ENCODE data around the gene TMEM145. TPM values are rescaled to one million over a fixed set of nuclear protein-coding genes. Genes with fewer than 3 reads are reported as not detected.

The TMEM145 gene
- 4.7 and 17.0 TPM in 2 replicates for total RNA-seq (2011; cell fraction: chromatin; rRNA removed; ENCODE audit: low replicate concordance)
- 7.8 and 16.2 TPM in 2 replicates for total RNA-seq (2011; cell fraction: nucleolus; rRNA removed)
- total RNA-seq (2011; cell fraction: nucleoplasm; rRNA removed): 4.7 and 8.2 TPM in 2 replicates
- 0.61 TPM in 1 of 2 replicates, not detected in the other for total RNA-seq (2014; rRNA removed)
- 0.80 and 0.83 TPM in 2 replicates for total RNA-seq (2014; rRNA removed; fragmentation: Illumina TruSeq; extraction: Trizol)
- total RNA-seq (2015; rRNA removed; fragmentation: Illumina TruSeq; extraction: Trizol): 0.75 and 0.94 TPM in 2 replicates
- 2.8 and 5.5 TPM in 2 replicates for total RNA-seq (2021)
- 1.3 and 1.8 TPM in 2 replicates for polyA plus RNA-seq (2011; rRNA removed)
- 0.54 and 0.77 TPM in 2 replicates for polyA plus RNA-seq (2011; cell fraction: cytosol; rRNA removed)
- polyA plus RNA-seq (2011; cell fraction: nucleus; rRNA removed): 16.6 and 17.9 TPM in 2 replicates
- 0.91 and 2.6 TPM in 2 replicates for polyA plus RNA-seq (2012)
- 1.8 and 2.0 TPM in 2 replicates for polyA plus RNA-seq (2014; fragmentation: Illumina TruSeq; extraction: Trizol)
- not detected for polyA plus RNA-seq (2014; fragmentation: Nextera tagmentation; extraction: Ambion mirVana)
- 3.0 and 4.1 TPM in 2 replicates for polyA plus RNA-seq (2014; rRNA removed)
- 1.9 and 2.4 TPM in 2 replicates for polyA minus RNA-seq (2011; rRNA and poly(A)+ RNA removed)
- polyA minus RNA-seq (2011; cell fraction: cytosol; rRNA and poly(A)+ RNA removed): 4.5 TPM in 1 of 2 replicates, not detected in the other
- 6.6 and 11.7 TPM in 2 replicates for polyA minus RNA-seq (2011; cell fraction: nucleus; rRNA and poly(A)+ RNA removed)
- percentile 32 among the genes with signal in this experiment for Bru-seq, nascent RNA
- BruChase-seq, experiment 1, labeled RNA remaining after a 2-hour chase: percentile 15 among the genes with signal in this experiment
- percentile 27 among the genes with signal in this experiment for BruChase-seq, experiment 2, labeled RNA remaining after a 6-hour chase
- long read RNA-seq, experiment 1, partial matches to known transcripts: 1 of 1 reads
- long read RNA-seq, experiment 1, other reads (novel, unspliced or antisense): 0 of 1 reads
- long read RNA-seq, experiment 2, partial matches to known transcripts: 0 of 2 reads
- long read RNA-seq, experiment 2, other reads (novel, unspliced or antisense): 2 of 2 reads
- long read RNA-seq, experiment 3: 0 reads

GRCh38 chr19:42313096-42313839, at the start of gene TMEM145:
TMEM145 (plus strand) TSS chr19:42313309; CDS start chr19:42313377, 68 bp downstream.
- ChIA-PET CTCF (ENCODE audit: low intra/inter-chr PET ratio) (interaction anchor here (0.9 kb wide), 1 partner anchor 12 kb away, joined by 4 read pairs; no protein-coding TSS in a partner anchor), POLR2A (interaction anchor here (0.6 to 1.0 kb wide), 3 partner anchors 11 to 339 kb away, joined by 3 to 4 read pairs (median 3); partner anchors contain the start of gene PAFAH1B3)
- Histone ChIP-seq H3K27me3 (ENCODE audit: control insufficient read depth in 2 of 2, insufficient read depth in 2 of 2, low read length in 2 of 2) (no peaks in the 10 kb centered on the region), H3K36me3 (ENCODE audit: control insufficient read depth, insufficient read depth, low read length) (no peaks in the 10 kb centered on the region), H4K20me1 (replicated peaks; ENCODE audit: control insufficient read depth, insufficient read depth, low read length) (no peaks in the 10 kb centered on the region), H3K4me2 (ENCODE audit: insufficient read depth, low read length) (peak within 1 kb of the TSS; percentile 72), H3K4me3 (peak within 1 kb of the TSS; percentile 51), H3K9ac (ENCODE audit: insufficient read depth in 1 of 2, low read depth in 2 of 2, low read length in 2 of 2) (peak within 1 kb of the TSS in 1 of 2 experiments; percentile 88; a peak in 3 of 4 replicates), H3K79me2 (ENCODE audit: control insufficient read depth, insufficient read depth, low read length) (no peaks in the 10 kb centered on the region), H3K9me3 (replicated peaks; ENCODE audit: control insufficient read depth, insufficient read depth, low read depth, low read length) (no peaks in the 10 kb centered on the region), H2AFZ (ENCODE audit: low read depth, low read length) (peak within 1 kb of the TSS; percentile 90), H3K27ac (ENCODE audit: extremely low read depth, low read depth, low read length) (0 out of 3 replicates have a peak within 1 kb of the TSS, but pooled peaks have one; percentile 20), H3K4me1 (replicated peaks in 1 of 2; ENCODE audit: control insufficient read depth in 2 of 2, insufficient read depth in 2 of 2, low read length in 2 of 2) (peaks cover 15 to 53% of the 10 kb centered on the region in 2 experiments; a peak in 3 of 5 replicates), H3K9me1 (ENCODE audit: control insufficient read depth, insufficient read depth, low read length) (no peaks in the 10 kb centered on the region)
- BruUV-seq (replicated peaks): no TSS peak
- ATAC-seq (peak; percentile 91), DNase-seq (ENCODE audit: extremely low read depth in 1 of 4, low spot score in 3 of 4) (peak; percentile 79 to 92 (median 88)), FAIRE-seq (no peak)
- intact Hi-C loops (cut with micrococcal nuclease) (no loop called here), in situ Hi-C loops (cut with MboI) (no loop called here)
- WGBS (ENCODE audit: insufficient coverage, low coverage, missing lambda C conversion rate): 4% methylated on average over 29 of the region's 67 CpGs
- TF ChIP-seq SMAD4 (CRISPR knock-in tag; conservative IDR thresholded peaks at IDR 0.05) (peak; percentile 61), GABPA (tag; conservative IDR thresholded peaks at IDR 0.05; ENCODE audit: low read depth) (0 out of 2 replicates have a peak, but pooled peaks have one; percentile 25), E2F6 (IDR thresholded peaks at IDR 0.05; ENCODE audit: borderline replicate concordance in 1 of 2, extremely low read depth in 1 of 2, insufficient read depth in 1 of 2, insufficient read length in 1 of 2, low read depth in 1 of 2, low read length in 1 of 2, poor library complexity in 1 of 2, severe bottlenecking in 1 of 2) (peak in 1 of 2 experiments; percentile 54), CTBP1 (IDR thresholded peaks at IDR 0.05; ENCODE audit: borderline replicate concordance) (peak; percentile 63; the same call in 1 of the 2 replicates), HBP1 (CRISPR knock-in tag; IDR thresholded peaks at IDR 0.05) (0 out of 2 replicates have a peak, but pooled peaks have one; percentile 37), MEIS2 (IDR thresholded peaks at IDR 0.05; ENCODE audit: partially characterized antibody) (peak; percentile 74), SIN3A (IDR thresholded peaks at IDR 0.05; ENCODE audit: borderline replicate concordance in 2 of 2, control insufficient read depth in 1 of 2, low read depth in 2 of 2, low read length in 2 of 2) (peak; percentile 44 to 77; a peak in 2 of 4 replicates), POLR2A (conservative IDR thresholded peaks at IDR 0.05) (no peak), ZNF589 (CRISPR knock-in tag; IDR thresholded peaks at IDR 0.05; ENCODE audit: low read depth) (0 out of 2 replicates have a peak, but pooled peaks have one; percentile 16), RAD21 (CRISPR knock-in tag; conservative IDR thresholded peaks at IDR 0.05 in 1 of 2, IDR thresholded peaks at IDR 0.05 in 1 of 2) (peak in 1 of 2 experiments; percentile 6; a peak in 1 of 4 replicates), ZNF668 (CRISPR knock-in tag; IDR thresholded peaks at IDR 0.05) (0 out of 2 replicates have a peak, but pooled peaks have one; percentile 50), POLR2G (IDR thresholded peaks at IDR 0.05; ENCODE audit: low read depth, low read length) (0 out of 2 replicates have a peak, but pooled peaks have one; percentile 27), ZC3H8 (IDR thresholded peaks at IDR 0.05) (no peak)

Measured in K562 (cell line).